CD4-positive, alpha-beta T cell treated with Interleukin-6 for 4 hours (primary cell): ENCODE results near the gene GCSH.

Source experiments
- DNase-seq: peaks from one replicate; pipeline ENCODE4 v3.0.0-alpha.2; 2020; ENCODE audit warnings: mixed read lengths

GCSH gene

GRCh38 chr16:81101702-81102101 lies 5.5 kb upstream of the GCSH start:
- DNase-seq, result no peak

GRCh38 chr16:81099958-81100357 lies 3.8 kb upstream of the GCSH start:
- no peak for DNase-seq

- no peak for DNase-seq
These were observed 1.0 kb upstream of the GCSH start for GRCh38 chr16:81097230-81097629.

- DNase-seq, result no peak
These were observed 567 bp upstream of the GCSH start for GRCh38 chr16:81096715-81097208.

GRCh38 chr16:81095653-81095952 lies 592 bp downstream of the GCSH start:
- no peak for DNase-seq

GRCh38 chr16:81094771-81095251 lies 1.4 kb downstream of the GCSH start:
- DNase-seq, result no peak

GRCh38 chr16:81088836-81089235 lies 7.4 kb downstream of the GCSH start:
- DNase-seq, result no peak

GRCh38 chr16:81081014-81081413 lies 15.2 kb downstream of the GCSH start:
- no peak for DNase-seq

GRCh38 chr16:81080233-81080632 lies 16.0 kb downstream of the GCSH start:
- DNase-seq, result no peak

- DNase-seq, result peak; percentile 97
These were observed 18.9 kb downstream of the GCSH start, which contains the start of gene C16orf46 for GRCh38 chr16:81077076-81077940. Gene C16orf46 (minus strand): TSS chr16:81077238. CDS start chr16:81063955, 13,283 bp downstream.

- DNase-seq, result peak; percentile 94
These were observed 19.6 kb downstream of the GCSH start for GRCh38 chr16:81076566-81077075.

GRCh38 chr16:81073560-81074330 lies 22.4 kb downstream of the GCSH start:
- no peak for DNase-seq

GRCh38 chr16:81071805-81072204 lies 24.4 kb downstream of the GCSH start:
- no peak for DNase-seq

GRCh38 chr16:81070979-81071378 lies 25.2 kb downstream of the GCSH start:
- DNase-seq, result no peak

- DNase-seq, result no peak
These were observed 27.1 kb downstream of the GCSH start for GRCh38 chr16:81069063-81069462.

- no peak for DNase-seq
These were observed 29.0 kb downstream of the GCSH start for GRCh38 chr16:81067166-81067565.

- no peak for DNase-seq
These were observed 29.5 kb downstream of the GCSH start for GRCh38 chr16:81066681-81067080.

GRCh38 chr16:81061871-81062608 lies 34.2 kb downstream of the GCSH start:
- DNase-seq, result no peak

- no peak for DNase-seq
These were observed 34.9 kb downstream of the GCSH start for GRCh38 chr16:81061307-81061640.

GRCh38 chr16:81060576-81061306 lies 35.5 kb downstream of the GCSH start:
- DNase-seq, result no peak

- DNase-seq, result no peak
These were observed 42.4 kb downstream of the GCSH start for GRCh38 chr16:81053761-81054160.

GRCh38 chr16:81042821-81043220 lies 53.4 kb downstream of the GCSH start:
- DNase-seq, result no peak
